SK-N-SH (cell line): ENCODE measurements around the gene TRDN. TPM values are rescaled to one million over a fixed set of nuclear protein-coding genes. Genes with fewer than 3 reads are reported as not detected.

Experiments used
- CTCF ChIA-PET: fragments of 300-600, 350-600 bp; formaldehyde crosslinking; extraction: SDS; loops from one replicate; lab custom pipeline; 2021; lab: Yijun Ruan, JAX
- POLR2A ChIA-PET: fragments of 350-600 bp; sonication (Branson Sonifier 250); formaldehyde crosslinking; extraction: SDS; loops from one replicate; lab custom pipeline; 2020; ENCODE audit warnings: antibody characterized with exemption, inconsistent platforms; lab: Yijun Ruan, JAX
- DNase-seq: peaks from one replicate; pipeline ENCODE4 v3.0.0; 2012
- H2AFZ ChIP-seq: fragments of 200-600 bp; sonication (generic); 2 replicates; pipeline ENCODE4 v1.8.1; 2016; ENCODE audit warnings: antibody characterized with exemption, mild to moderate bottlenecking, low read depth
- H3F3A ChIP-seq: fragments of 200-600 bp; sonication (generic); replicated peaks from 2 replicates; pipeline ENCODE3; 2016; ENCODE audit warnings: antibody characterized with exemption, mild to moderate bottlenecking; ENCODE audit not compliant: insufficient read depth
- H3K27ac ChIP-seq, 2 experiments: fragments of 200-500 bp in 1 of 2; fragments of 200-600 bp in 1 of 2; sonication (Bioruptor generic) in 1 of 2; sonication (generic), shearing (Covaris generic) in 1 of 2; 2 replicates each; pipeline versions ENCODE4 v1.5.1 to v1.6.1; 2014 to 2016; ENCODE audit warnings: low read depth in 2 of 2, inconsistent platforms in 1 of 2, low read length in 1 of 2, mild to moderate bottlenecking in 1 of 2, mixed read lengths in 1 of 2
- H3K27me3 ChIP-seq: fragments of 200-600 bp; sonication (generic), shearing (Covaris generic); 2 replicates; pipeline ENCODE4 v1.6.1; 2016; ENCODE audit warnings: mixed run types; ENCODE audit not compliant: insufficient read depth
- H3K36me3 ChIP-seq, 2 experiments: fragments of 200-500 bp in 1 of 2; fragments of 200-600 bp in 1 of 2; sonication (Bioruptor generic) in 1 of 2; sonication (generic) in 1 of 2; replicated peaks in 1 of 2; 2 replicates each; pipeline versions ENCODE3 to v1.5.1; 2014 to 2016; ENCODE audit warnings: low read length in 1 of 2, mild to moderate bottlenecking in 1 of 2; ENCODE audit not compliant: insufficient read depth in 2 of 2, control insufficient read depth in 1 of 2
- H3K4me1 ChIP-seq, 2 experiments: fragments of 200-500 bp in 1 of 2; fragments of 200-600 bp in 1 of 2; sonication (Bioruptor generic) in 1 of 2; sonication (generic), shearing (Covaris generic) in 1 of 2; 2 replicates each; pipeline versions ENCODE4 v1.5.1 to v1.6.1; 2014 to 2016; ENCODE audit warnings: low read depth in 1 of 2, low read length in 1 of 2, mixed run types in 1 of 2; ENCODE audit not compliant: insufficient read depth in 2 of 2, control insufficient read depth in 1 of 2
- H3K4me2 ChIP-seq: fragments of 200-600 bp; sonication (generic), shearing (Covaris generic); 2 replicates; pipeline ENCODE4 v1.6.1; 2017; ENCODE audit warnings: mixed run types
- H3K4me3 ChIP-seq, 2 experiments: fragments of 200-500 bp in 1 of 2; fragments of 200-600 bp in 1 of 2; sonication (Bioruptor generic) in 1 of 2; sonication (generic), shearing (Covaris generic) in 1 of 2; 2 replicates each; pipeline versions ENCODE4 v1.5.1 to v1.8.1; 2014 to 2016; ENCODE audit warnings: low read depth in 2 of 2, inconsistent platforms in 1 of 2, low read length in 1 of 2, mild to moderate bottlenecking in 1 of 2, mixed read lengths in 1 of 2, moderate library complexity in 1 of 2
- H3K79me2 ChIP-seq: fragments of 200-600 bp; sonication (generic); 2 replicates; pipeline ENCODE4 v1.8.1; 2017; ENCODE audit warnings: mild to moderate bottlenecking; ENCODE audit not compliant: insufficient read depth
- H3K9ac ChIP-seq: fragments of 200-600 bp; sonication (generic); 2 replicates; pipeline ENCODE4 v1.6.1; 2017; ENCODE audit warnings: mixed run types
- H3K9me2 ChIP-seq: fragments of 200-600 bp; sonication (generic); 2 replicates; pipeline ENCODE4 v1.6.1; 2017; ENCODE audit warnings: mixed run types
- H3K9me3 ChIP-seq: fragments of 200-600 bp; sonication (generic); 2 replicates; pipeline ENCODE4 v1.6.1; 2017; ENCODE audit warnings: mixed run types, mild to moderate bottlenecking, moderate library complexity
- H4K20me1 ChIP-seq: fragments of 200-600 bp; sonication (generic); 2 replicates; pipeline ENCODE4 v1.6.1; 2017; ENCODE audit warnings: mild to moderate bottlenecking, mixed run types; ENCODE audit not compliant: insufficient read depth
- EP300 ChIP-seq, 2 experiments: IDR thresholded peaks; 2 replicates each; pipeline versions ENCODE4 v1.4.0 to v1.6.1; 2012; ENCODE audit warnings: borderline replicate concordance in 1 of 2, low read depth in 1 of 2, low read length in 1 of 2
- FOSL2 ChIP-seq: IDR thresholded peaks from 2 replicates; pipeline ENCODE4 v1.4.0; 2012; ENCODE audit warnings: low read depth, mild to moderate bottlenecking, moderate library complexity, borderline replicate concordance
- FOXJ3 ChIP-seq: sonication (generic); formaldehyde crosslinking; IDR thresholded peaks from 2 replicates; pipeline ENCODE4 v1.5.1; 2020; ENCODE audit warnings: mild to moderate bottlenecking, missing genetic modification reagents
- POLR2AphosphoS5 ChIP-seq: IDR thresholded peaks from 2 replicates; pipeline ENCODE4 v1.6.1; 2012; ENCODE audit warnings: low read depth, low read length
- RFX5 ChIP-seq: IDR thresholded peaks from 2 replicates; pipeline ENCODE4 v1.6.1; 2012; ENCODE audit warnings: mild to moderate bottlenecking, improper control_type of control experiment, low read length
- YY1 ChIP-seq: IDR thresholded peaks from 2 replicates; pipeline ENCODE4 v1.4.0; 2012; ENCODE audit warnings: low read depth, mild to moderate bottlenecking
- WGBS: methylation state at CpG from one replicate; pipeline ENCODE4 v1.1.6; 2017; ENCODE audit warnings: low lambda C conversion rate; 5-methylcytosine and 5-hydroxymethylcytosine counted together
- polyA plus RNA-seq, 3 experiments: library from polyadenylated mRNA; depleted of rRNA; stranded (reverse); fragments of >200 nt; gene quantifications; 2 replicates each; pipeline ENCODE4 v1.2.3, GENCODE V29; 2012
- TF ChIP-seq, protein P1 (sequence below): fragments of 200-600 bp; sonication (generic); IDR thresholded peaks from 2 replicates; pipeline ENCODE4 v1.6.1; 2017; ENCODE audit warnings: antibody characterized with exemption, mild to moderate bottlenecking, moderate library complexity
- TF ChIP-seq, protein P2 (sequence below): fragments of 150-350 bp; IDR thresholded peaks from 2 replicates; pipeline ENCODE4 v1.6.1; 2016; ENCODE audit warnings: mild to moderate bottlenecking, low read depth, low read length
- TF ChIP-seq, protein P3 (sequence below): IDR thresholded peaks from 2 replicates; pipeline ENCODE4 v1.4.0; 2012; ENCODE audit warnings: low read depth, borderline replicate concordance

TRDN gene
- polyA plus RNA-seq, 1 of the 3 experiments (the other 2 are of a cell fraction): not detected

DNA sequence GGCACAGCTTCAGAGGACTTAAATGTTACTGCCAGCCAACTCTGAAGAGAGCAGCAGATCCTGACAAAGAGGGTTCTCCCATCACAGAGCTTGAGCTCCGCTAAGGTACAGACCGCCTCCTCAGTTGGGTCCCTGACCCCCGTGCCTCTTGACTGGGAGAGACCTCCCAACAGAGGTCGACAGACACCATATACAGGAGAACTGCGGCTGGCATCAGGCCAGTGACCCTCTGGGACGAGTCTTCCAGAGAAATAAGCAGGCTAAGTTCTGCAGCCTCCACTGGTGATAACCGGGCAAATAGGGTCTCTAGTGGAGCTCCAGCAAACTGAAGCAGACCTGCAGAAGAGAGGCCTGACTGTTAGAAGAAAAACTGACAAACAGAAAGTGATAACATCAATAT lies 453.8 kb downstream of the TRDN start:
- POLR2A ChIA-PET: no interaction called here
- Histone ChIP-seq H3K9me2 (no peaks in the 10 kb centered on the region), H3K4me1 (no peaks in the 10 kb centered on the region), H3K27me3 (no peaks in the 10 kb centered on the region), H3K4me3 (no peak overlapping the region), H3K9ac (no peak overlapping the region), H2AFZ (no peak overlapping the region), H3K27ac (no peak overlapping the region), H4K20me1 (no peaks in the 10 kb centered on the region), H3K4me2 (no peak overlapping the region)
- DNase-seq: no peak
- 32% methylated on average over 6 of the region's 7 CpGs for WGBS
- no peak for TF ChIP-seq YY1
- TF ChIP-seq EP300 (IDR thresholded peaks at IDR 0.05; ENCODE audit: borderline replicate concordance in 1 of 2, low read depth in 1 of 2, low read length in 1 of 2): no peak
- TF ChIP-seq, protein P1, sequence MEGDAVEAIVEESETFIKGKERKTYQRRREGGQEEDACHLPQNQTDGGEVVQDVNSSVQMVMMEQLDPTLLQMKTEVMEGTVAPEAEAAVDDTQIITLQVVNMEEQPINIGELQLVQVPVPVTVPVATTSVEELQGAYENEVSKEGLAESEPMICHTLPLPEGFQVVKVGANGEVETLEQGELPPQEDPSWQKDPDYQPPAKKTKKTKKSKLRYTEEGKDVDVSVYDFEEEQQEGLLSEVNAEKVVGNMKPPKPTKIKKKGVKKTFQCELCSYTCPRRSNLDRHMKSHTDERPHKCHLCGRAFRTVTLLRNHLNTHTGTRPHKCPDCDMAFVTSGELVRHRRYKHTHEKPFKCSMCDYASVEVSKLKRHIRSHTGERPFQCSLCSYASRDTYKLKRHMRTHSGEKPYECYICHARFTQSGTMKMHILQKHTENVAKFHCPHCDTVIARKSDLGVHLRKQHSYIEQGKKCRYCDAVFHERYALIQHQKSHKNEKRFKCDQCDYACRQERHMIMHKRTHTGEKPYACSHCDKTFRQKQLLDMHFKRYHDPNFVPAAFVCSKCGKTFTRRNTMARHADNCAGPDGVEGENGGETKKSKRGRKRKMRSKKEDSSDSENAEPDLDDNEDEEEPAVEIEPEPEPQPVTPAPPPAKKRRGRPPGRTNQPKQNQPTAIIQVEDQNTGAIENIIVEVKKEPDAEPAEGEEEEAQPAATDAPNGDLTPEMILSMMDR: no peak
- TF ChIP-seq, protein P2, sequence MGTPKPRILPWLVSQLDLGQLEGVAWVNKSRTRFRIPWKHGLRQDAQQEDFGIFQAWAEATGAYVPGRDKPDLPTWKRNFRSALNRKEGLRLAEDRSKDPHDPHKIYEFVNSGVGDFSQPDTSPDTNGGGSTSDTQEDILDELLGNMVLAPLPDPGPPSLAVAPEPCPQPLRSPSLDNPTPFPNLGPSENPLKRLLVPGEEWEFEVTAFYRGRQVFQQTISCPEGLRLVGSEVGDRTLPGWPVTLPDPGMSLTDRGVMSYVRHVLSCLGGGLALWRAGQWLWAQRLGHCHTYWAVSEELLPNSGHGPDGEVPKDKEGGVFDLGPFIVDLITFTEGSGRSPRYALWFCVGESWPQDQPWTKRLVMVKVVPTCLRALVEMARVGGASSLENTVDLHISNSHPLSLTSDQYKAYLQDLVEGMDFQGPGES: no peak
- TF ChIP-seq RFX5: no peak
- no peak for TF ChIP-seq POLR2AphosphoS5
- TF ChIP-seq, protein P3, sequence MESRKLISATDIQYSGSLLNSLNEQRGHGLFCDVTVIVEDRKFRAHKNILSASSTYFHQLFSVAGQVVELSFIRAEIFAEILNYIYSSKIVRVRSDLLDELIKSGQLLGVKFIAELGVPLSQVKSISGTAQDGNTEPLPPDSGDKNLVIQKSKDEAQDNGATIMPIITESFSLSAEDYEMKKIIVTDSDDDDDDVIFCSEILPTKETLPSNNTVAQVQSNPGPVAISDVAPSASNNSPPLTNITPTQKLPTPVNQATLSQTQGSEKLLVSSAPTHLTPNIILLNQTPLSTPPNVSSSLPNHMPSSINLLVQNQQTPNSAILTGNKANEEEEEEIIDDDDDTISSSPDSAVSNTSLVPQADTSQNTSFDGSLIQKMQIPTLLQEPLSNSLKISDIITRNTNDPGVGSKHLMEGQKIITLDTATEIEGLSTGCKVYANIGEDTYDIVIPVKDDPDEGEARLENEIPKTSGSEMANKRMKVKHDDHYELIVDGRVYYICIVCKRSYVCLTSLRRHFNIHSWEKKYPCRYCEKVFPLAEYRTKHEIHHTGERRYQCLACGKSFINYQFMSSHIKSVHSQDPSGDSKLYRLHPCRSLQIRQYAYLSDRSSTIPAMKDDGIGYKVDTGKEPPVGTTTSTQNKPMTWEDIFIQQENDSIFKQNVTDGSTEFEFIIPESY: no peak
- TF ChIP-seq FOSL2: no peak
- no peak for TF ChIP-seq FOXJ3 (CRISPR knock-in tag)
- TF ChIP-seq, all 33 proteins: peak for 0
- Histone ChIP-seq H3K79me2 (no peaks in the 10 kb centered on the region), H3K9me3 (no peaks in the 10 kb centered on the region), H3F3A (no peaks in the 10 kb centered on the region), H3K36me3 (no peaks in the 10 kb centered on the region)
- CTCF ChIA-PET: no interaction called here

DNA sequence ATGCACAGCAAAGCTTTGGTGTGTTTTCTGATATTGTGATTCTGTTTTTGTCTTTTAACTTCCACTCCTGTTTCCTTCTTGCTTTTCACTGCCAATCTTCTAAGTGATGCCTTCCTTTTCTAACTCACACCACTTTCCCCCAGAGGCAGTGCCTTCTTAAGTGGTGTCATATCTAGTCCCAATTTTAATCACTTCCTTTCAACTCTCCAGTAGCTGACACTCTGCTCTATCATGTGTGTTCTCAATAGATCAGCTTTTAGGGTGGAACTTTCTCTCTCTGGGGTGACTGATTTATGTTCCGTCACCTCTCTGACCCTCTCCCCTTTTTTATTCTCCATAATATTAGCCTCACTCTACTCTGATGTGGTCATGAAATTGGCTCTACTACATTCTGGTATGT lies 460.0 kb downstream of the TRDN start:
- H3K27ac ChIP-seq: no peak overlapping the region
- TF ChIP-seq, protein P2: no peak
- no peak overlapping the region for H3K4me2 ChIP-seq
- no peaks in the 10 kb centered on the region for H3K79me2 ChIP-seq
- no peak overlapping the region for H3K9ac ChIP-seq
- WGBS: 0% methylated on average over 1 of the region's 1 CpG
- no peaks in the 10 kb centered on the region for H3F3A ChIP-seq
- no peak overlapping the region for H3K4me3 ChIP-seq
- no peaks in the 10 kb centered on the region for H3K27me3 ChIP-seq
- DNase-seq: no peak
- no peaks in the 10 kb centered on the region for H4K20me1 ChIP-seq
- CTCF ChIA-PET: no interaction called here
- no peak overlapping the region for H2AFZ ChIP-seq
- POLR2A ChIA-PET: no interaction called here
- H3K4me1 ChIP-seq: no peaks in the 10 kb centered on the region
- no peaks in the 10 kb centered on the region for H3K9me3 ChIP-seq
- no peaks in the 10 kb centered on the region for H3K9me2 ChIP-seq
- H3K36me3 ChIP-seq: no peaks in the 10 kb centered on the region
